Endothelial cell (in vitro differentiated cells): ENCODE data around the gene MIPEP. TPM values are rescaled to one million over a fixed set of nuclear protein-coding genes. Genes with fewer than 3 reads are reported as not detected.
"Not testable (repeated sequence)": the region's sequence is repeated elsewhere in the genome, so short reads cannot be mapped to it uniquely, and the experiment has no call there.

ENCODE experiments used
- DNase-seq: peaks from one replicate; pipeline ENCODE4 v3.0.0; 2021; ENCODE audit warnings: low spot score
- H3K27ac Mint-ChIP-seq: one replicate; pipeline ENCODE4 v1.8.0; 2021; ENCODE audit warnings: mixed read lengths, inconsistent platforms; ENCODE audit not compliant: unreplicated experiment
- H3K27me3 Mint-ChIP-seq: one replicate; pipeline ENCODE4 v1.8.0; 2021; ENCODE audit warnings: mild to moderate bottlenecking, moderate library complexity, mixed read lengths, inconsistent platforms; ENCODE audit not compliant: unreplicated experiment
- H3K36me3 Mint-ChIP-seq: one replicate; pipeline ENCODE4 v1.8.0; 2021; ENCODE audit warnings: mild to moderate bottlenecking, low read depth, mixed read lengths, inconsistent platforms; ENCODE audit not compliant: unreplicated experiment
- H3K4me1 Mint-ChIP-seq: one replicate; pipeline ENCODE4 v1.8.0; 2021; ENCODE audit warnings: mild to moderate bottlenecking, mixed read lengths, inconsistent platforms; ENCODE audit not compliant: unreplicated experiment
- H3K4me3 Mint-ChIP-seq: one replicate; pipeline ENCODE4 v1.8.0; 2021; ENCODE audit warnings: mild to moderate bottlenecking, mixed read lengths, inconsistent platforms; ENCODE audit not compliant: unreplicated experiment
- H3K9me3 Mint-ChIP-seq: one replicate; pipeline ENCODE4 v1.8.0; 2021; ENCODE audit warnings: mixed read lengths, inconsistent platforms; ENCODE audit not compliant: unreplicated experiment
- CTCF ChIP-seq: fragments of 200-600 bp; sonication (generic); IDR thresholded peaks from one replicate; pipeline ENCODE4 v1.5.0; 2021; ENCODE audit warnings: antibody characterized with exemption; ENCODE audit not compliant: unreplicated experiment
- total RNA-seq: library from RNA; stranded (reverse); fragmentation: NEBNext Ultra II Directional; extraction: Animal tissue kit (Norgen Biotek cat#: 25700); gene quantifications from one replicate; pipeline ENCODE4 v1.2.1, GENCODE V29; 2021; ENCODE audit not compliant: unreplicated experiment

MIPEP gene
- total RNA-seq, 1 donor from 2014 or later = 8.8 TPM

- H3K9me3 Mint-ChIP-seq = no peaks in the 10 kb centered on the region
- peak overlapping the region; percentile 57 for H3K27ac Mint-ChIP-seq
- H3K4me3 Mint-ChIP-seq = no peak overlapping the region
- H3K36me3 Mint-ChIP-seq = no peaks in the 10 kb centered on the region
- H3K4me1 Mint-ChIP-seq = peaks cover 25% of the 10 kb centered on the region
- no peak for DNase-seq
- TF ChIP-seq CTCF = no peak
- H3K27me3 Mint-ChIP-seq = no peaks in the 10 kb centered on the region
Measured at GRCh38 chr13:23766939-23767338, 122.3 kb downstream of the MIPEP start.

DNA sequence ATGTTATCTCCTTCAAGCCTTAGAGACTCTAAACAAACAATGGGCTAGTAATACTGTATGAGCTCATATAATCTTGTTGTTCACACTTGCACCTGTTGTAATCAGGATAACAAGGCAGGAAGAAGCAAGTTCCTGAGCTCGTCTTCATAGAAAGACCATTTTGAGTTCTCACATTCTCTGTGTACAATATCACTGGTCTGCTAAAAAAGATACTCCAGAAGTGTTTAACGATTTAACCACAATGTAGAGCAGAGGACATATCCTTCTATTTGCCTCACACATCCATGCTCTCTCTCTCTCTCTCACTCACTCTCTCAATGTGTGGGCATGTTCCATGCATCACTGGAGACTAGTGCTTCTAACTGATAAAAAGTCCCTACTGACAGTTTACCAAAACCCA, 122.9 kb downstream of the MIPEP start:
- Mint-ChIP-seq H3K27me3 (no peaks in the 10 kb centered on the region), H3K9me3 (no peaks in the 10 kb centered on the region), H3K36me3 (no peaks in the 10 kb centered on the region), H3K4me1 (peaks cover 25% of the 10 kb centered on the region), H3K27ac (peak overlapping the region; percentile 57), H3K4me3 (no peak overlapping the region)
- no peak for TF ChIP-seq CTCF
- DNase-seq = no peak

DNA sequence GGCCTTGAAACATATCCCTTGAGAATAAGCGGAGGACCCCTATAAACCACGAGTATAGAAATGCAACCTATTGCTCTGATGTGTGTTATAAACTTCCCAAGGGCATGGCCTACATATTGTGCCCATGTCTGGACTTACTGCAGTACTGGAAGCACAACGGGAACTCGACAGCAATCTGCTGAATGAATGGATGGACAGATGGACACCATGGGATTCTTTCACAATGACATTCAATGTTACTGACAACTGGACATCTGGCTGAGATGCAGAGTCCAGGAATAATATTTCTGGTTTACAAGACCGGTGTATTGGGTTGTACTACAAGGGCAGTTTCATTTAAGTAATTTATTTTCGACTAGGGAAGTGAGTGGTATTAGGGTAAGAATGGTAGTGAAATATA, 123.7 kb downstream of the MIPEP start:
- Mint-ChIP-seq H3K4me1 (peaks cover 25% of the 10 kb centered on the region), H3K27ac (no peak overlapping the region)
- no peak for TF ChIP-seq CTCF

DNA sequence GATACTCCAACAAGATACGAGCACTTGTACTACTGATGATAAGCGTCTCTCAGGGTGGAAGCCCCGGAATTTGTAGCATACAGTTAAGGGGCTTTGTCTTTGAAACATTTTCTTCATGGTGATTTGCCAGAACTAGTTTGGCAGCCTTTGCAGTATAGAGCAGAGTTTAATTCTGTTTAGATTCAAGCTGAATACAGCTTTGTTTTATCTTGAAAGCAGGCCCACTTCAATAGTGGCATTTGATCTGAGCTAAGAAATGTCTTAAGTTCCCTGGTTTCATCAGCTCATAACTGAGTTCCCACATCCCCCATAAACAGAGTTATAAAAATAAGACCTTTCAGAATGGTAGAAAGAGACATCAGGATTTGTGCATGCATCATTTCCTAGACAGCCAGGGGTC, 125.9 kb downstream of the MIPEP start:
- no peaks in the 10 kb centered on the region for H3K36me3 Mint-ChIP-seq
- H3K27ac Mint-ChIP-seq = no peak overlapping the region
- DNase-seq = no peak
- no peak for TF ChIP-seq CTCF
- H3K27me3 Mint-ChIP-seq = no peaks in the 10 kb centered on the region
- peaks cover 17% of the 10 kb centered on the region for H3K4me1 Mint-ChIP-seq
- no peaks in the 10 kb centered on the region for H3K9me3 Mint-ChIP-seq
- no peak overlapping the region for H3K4me3 Mint-ChIP-seq

More for the DNA sequence above, 123.7 kb downstream of the MIPEP start:
- H3K4me3 Mint-ChIP-seq = no peak overlapping the region
- no peaks in the 10 kb centered on the region for H3K9me3 Mint-ChIP-seq
- H3K36me3 Mint-ChIP-seq = no peaks in the 10 kb centered on the region
- DNase-seq = no peak
- no peaks in the 10 kb centered on the region for H3K27me3 Mint-ChIP-seq

GRCh38 chr13:23761760-23762159, 127.4 kb downstream of the MIPEP start:
- not testable (repeated sequence) for H3K27me3 Mint-ChIP-seq, H3K27ac Mint-ChIP-seq, H3K36me3 Mint-ChIP-seq

GRCh38 chr13:23760000-23760399, 129.2 kb downstream of the MIPEP start:
- no peak overlapping the region for H3K27ac Mint-ChIP-seq
- no peak overlapping the region for H3K4me3 Mint-ChIP-seq
- DNase-seq = no peak
- H3K4me1 Mint-ChIP-seq = peaks cover 3% of the 10 kb centered on the region
- no peak for TF ChIP-seq CTCF
- H3K9me3 Mint-ChIP-seq = no peaks in the 10 kb centered on the region
- H3K36me3 Mint-ChIP-seq = no peaks in the 10 kb centered on the region
- H3K27me3 Mint-ChIP-seq = no peaks in the 10 kb centered on the region

More at GRCh38 chr13:23761760-23762159, 127.4 kb downstream of the MIPEP start:
- not testable (repeated sequence) for H3K4me3 Mint-ChIP-seq, DNase-seq, H3K9me3 Mint-ChIP-seq
- H3K4me1 Mint-ChIP-seq = peaks cover 13% of the 10 kb centered on the region
